Measurements from ENCODE around the gene DLK1.

Gene DLK1

DNA sequence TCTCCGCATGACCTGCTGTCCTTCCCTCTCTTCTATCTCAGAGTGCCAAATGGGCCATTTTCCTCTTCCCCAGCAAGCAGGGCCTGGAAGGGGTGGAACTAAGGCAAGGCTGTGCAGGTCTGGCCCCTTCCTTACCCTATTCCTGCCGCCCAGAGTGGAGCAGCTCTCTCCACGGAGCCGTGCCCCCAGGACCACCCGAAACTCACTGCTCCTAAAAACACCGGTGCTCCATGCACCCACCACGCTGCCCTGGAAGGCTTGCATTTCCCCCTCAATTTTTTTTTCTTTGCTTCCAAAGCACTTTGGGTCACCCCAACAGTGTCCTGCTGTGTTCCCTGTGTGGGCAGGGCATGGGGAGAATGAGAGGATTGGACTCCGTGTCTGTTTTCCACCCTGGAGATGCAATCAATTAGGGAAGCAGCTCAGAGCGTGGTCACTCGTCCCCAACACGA, 50.7 kb downstream of the DLK1 start:
- DNase-seq, result no peak

DNA sequence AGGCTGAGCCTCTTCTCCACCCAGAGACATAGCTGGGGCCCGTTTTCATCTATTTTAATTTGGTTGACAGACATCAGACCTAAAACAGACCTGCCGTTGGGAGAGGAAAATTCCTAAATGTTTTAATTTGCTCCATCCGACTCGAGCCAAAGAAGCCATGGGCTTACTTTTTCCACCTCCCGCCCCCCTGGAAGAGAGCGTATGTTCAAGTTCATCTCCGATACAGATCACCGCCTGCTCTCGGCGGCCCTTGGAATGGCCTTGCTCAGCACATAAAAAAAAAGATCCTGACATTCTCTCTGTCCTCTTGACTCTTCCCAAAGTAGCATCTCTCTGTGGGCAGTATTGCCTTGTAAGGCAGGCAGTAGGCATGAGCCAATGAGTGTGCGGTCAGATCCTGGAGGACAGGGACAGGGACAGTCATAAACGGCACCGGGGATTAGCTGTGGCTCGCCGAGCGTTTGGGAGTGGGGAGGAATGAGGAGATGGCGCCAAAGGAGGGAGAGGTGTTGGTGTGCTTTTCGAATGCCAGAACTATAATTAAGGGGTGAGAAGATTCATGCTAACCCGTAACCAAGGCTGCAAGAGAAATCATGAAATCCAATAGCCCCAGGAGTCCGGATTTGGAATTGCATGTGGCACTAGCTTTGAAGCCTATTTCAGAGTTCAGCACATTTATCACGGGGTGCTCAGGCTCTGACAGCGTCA, 51.3 kb downstream of the DLK1 start:
- DNase-seq, result no peak

DNA sequence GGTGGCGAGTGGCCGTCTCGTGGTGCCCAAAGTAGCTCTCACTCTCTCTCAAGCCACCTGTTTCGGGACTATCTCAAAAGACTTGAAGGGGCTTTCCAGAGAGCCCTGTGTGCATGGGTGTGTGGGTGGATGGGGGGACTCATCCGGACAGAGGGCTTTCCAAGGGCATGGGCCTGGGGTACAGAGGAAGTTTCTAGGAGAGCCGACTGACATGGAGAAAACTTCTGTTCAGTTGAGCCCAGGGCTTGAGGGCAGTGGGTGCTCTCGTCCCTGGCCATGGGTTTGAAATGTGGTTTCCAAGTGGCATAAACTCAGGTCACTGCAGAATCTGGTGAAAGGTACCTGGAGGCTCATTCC, 51.8 kb downstream of the DLK1 start:
- no peak for DNase-seq

DNA sequence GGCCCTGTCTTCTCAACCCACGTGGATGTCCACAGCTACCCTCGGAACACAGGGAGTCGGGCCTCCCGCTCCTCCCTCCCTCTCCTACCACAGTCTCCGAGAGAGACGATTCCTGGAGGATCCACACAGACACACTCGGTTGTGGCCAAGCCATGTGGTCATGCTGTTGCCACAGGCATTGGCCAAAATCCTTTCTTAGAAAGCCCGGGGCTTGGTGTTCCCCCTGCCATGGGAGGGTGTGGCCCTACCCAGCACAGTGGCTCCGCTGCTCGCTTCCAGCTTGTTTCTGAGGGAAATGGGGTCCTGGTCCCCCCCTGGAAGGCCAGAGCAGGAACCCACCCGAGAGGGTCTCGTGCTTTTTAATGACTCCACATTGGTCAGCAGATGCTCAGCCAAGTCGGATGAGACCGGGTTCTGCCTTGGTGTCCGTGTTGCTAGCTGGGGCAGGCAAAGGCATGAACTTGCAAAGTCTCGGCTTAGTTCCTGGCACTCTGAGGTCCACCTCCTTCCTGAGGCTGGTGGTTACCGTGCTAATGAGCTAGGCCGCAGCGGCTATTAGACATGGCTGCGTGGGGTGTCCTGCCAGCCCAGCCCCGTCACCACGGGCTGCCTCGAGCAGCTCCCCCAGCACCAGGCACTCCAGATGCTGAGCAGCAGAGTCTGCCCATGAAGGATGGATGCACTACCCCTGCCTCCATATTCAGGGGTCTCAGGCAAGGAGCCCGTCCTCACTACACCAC, 52.4 kb downstream of the DLK1 start:
- DNase-seq, result no peak

DNA sequence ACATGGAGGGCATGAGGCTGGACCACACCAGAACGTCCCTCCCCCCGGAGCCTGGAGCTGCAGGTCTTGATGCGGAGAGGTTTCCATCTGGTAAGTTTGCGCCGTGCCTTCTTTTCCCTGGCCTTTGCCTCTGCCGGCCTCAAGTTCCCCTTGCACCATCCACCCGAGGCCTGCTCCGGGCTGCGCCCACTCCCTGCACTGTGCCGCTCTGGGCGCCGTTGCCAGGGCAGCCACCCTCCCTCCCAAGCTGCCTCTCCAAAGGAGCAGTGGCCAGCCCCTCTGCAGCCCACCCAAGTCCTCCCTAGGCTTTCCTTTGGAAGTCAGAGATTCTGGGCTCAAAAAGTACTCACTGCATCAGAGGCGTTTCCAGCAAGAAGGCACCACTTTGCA, 53.0 kb downstream of the DLK1 start:
- no peak for DNase-seq

DNA sequence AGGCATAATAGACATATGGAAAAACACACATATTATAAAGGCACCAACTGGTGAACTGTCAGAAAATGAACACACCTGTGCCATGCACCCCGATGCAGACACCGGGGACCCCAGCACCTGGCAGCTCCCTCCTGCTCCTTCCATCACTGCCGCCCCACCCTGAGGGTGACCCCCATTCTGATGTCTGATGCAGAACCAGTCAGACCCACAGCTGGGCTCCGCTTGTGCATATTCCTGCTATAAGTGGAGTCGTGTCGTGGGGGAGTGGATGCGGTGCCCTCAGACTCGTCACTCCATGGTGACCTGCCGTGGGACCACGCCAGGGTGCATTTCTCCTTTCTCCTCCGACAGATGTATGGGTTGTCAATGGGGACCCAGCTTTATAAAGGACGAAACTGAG, 53.6 kb downstream of the DLK1 start:
- no peak for DNase-seq

DNA sequence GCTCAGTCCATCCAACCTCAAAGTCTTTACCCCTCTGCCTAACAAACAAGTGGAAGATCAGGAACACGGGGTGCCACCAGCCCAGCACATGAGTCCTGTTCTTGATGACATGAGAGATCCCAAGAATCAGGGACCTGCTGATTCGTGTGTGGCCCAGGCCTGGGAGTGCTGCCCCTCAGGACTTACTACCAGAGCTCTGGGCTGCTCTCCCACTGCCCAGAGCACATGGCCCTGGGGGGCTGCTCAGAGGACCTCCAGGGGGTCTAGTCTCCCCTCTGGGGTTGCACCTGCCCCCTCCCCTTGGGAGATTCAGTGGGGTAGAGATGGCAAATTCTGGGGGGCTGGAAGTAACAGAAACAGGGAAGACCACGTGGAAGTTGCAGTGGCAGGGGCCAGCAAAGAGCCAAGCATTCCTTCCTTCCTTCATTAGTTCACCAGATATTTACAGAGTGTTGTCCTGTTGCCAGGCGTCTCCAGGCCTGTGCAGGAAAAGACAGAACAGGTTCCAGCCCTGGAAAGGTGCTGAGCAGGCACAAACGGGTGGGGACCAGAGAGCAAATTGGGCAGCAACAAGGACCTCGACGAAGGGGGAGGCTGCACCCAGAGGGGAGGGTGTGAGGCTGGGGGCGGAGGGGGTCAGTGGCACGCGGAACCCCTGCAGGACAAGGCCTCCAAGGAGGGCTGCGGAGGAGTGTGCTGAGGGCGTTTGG, 54.1 kb downstream of the DLK1 start:
- no peak for DNase-seq

DNA sequence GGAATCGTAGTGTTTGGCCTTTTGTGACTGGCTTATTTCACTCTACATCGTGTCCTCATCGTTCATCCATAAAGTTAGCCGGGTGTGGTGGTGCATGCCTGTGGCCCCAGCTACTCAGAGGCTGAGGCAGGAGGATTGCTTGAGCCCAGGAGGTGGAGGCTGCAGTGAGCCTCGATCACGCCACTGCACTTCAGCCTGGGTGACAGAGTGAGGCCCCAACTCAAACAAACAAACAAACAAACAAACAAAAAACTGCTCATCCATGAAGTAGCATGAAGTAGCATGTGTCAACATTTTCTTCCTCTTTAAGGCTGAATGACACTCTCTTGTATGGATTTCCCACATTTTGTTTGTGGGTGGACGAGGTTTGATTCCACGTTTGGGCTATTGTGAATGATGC, 55.3 kb downstream of the DLK1 start:
- DNase-seq, result no peak

DNA sequence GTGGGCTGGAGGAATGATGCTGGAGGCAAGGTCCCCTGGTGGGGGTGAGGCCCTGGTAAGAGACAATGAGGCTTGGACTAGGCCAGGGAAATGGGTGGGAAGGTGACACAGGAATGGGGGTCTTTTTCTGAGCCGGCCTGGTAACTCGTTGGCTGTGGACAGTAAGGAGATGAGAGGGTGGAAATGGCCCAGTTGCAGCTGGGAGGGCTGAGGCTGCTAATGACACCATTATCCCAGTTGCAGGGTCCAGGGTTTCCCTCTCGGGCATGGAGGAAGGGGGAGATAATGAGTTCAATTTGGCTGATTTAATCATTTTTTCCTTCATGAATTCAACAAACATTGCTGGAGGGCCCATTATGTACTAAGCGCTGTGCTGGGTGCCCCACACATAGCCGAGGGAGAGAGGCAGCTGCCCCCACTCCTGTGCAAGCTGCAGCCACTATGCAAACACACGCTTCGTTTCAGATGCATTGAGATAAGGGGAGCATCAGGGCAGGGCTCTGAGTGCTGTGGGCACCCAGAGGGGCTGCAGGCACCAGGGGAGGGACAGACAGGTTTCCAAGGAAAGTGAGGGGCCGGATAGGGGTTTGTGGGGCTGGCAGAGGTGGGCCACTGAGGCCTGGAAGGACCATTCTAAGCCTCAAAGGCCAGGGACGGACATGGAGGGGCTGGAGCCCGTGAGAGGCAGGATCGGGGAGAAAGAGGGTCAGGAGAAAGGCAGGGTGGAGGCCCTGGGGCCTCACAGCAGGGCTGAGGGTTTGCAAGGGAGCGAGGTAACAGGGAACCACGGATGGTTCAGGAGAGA, 56.0 kb downstream of the DLK1 start:
- DNase-seq, result no peak

DNA sequence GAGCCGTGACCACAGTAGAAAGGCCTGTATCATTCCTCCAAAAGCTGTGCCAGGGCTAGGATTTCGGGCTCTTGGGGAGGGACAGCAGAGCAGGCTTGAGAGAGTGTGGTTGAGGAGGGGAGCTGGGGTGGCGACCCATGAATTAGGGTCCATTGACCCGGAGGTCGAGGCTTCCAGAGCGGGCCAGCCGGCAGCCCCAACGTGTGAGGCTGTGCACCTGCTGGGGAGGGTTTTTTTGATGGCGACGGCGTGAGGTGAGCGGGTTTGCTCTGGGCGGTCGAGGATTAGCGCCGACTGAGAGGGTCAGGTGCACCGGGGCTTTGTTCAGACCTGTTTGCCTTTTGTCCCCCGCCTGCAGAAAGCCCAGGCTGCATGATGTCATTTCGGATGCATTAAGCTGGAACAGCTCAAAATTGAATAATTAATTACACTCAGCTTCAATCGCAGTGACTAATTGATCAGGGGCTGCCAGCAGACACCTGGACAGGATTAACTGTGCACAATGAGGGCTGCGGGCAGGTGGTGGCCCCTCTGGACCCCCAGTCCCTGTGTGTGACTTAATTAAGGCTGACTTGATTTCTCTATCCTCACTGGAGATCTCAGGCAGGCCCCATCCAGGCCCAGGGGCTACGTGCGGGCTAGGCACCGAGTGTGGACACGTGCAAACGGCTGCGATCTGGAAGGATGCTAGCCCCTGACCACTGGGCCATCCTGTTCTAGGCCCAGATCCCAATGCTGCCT, 57.1 kb downstream of the DLK1 start:
- DNase-seq, result no peak

DNA sequence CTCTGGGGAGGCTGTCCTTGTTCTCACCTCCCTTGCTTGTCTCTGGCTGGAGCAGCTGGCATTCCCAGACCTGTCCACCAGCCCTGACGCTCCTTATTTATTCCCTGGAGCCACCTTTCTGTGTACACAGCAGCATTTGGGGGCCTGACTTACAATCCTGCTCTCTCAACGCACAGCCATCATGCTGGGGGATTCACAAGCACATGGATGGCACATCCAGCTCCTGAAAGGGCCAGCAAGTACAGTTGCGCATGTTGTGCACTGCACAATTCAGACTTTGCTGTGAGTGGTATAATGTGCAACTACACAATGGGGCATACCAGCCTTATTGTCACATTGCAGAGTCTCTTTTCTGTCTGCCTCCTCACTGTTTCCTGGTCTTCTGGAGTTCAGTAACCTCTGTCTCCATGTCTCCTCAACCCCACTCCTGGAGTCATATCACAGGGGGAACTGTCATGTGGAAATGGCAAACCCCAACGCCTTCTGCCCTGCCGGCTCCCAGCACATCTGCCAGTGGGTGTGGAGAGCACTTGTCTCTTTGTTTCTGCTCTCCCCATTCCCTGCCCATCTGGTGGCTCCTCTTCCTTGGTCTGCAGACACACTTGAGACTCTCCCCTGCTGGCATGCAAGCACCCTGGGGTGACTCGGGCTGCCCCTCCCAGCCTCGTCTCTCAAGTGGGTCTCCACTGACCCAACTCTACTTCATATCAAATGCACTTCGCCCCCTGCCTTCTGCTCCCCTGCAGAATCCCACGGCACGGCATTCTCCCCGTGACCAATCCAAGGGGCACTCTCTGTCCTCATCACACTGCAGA, 58.0 kb downstream of the DLK1 start:
- no peak for DNase-seq

DNA sequence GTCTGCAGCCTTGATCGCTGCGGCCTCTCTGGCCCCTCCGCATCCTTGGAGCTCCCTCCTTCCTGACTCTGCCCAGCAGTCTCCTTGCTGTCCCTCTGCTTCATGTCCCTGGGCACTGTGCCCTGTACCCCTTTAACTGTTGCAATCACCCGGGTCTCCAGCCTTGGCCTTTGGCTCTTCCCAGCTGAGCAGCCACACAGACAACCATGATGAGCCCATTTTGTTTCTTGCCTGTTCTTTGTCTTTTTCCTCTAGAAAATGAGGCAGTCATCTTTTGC, 58.6 kb downstream of the DLK1 start:
- no peak for DNase-seq

DNA sequence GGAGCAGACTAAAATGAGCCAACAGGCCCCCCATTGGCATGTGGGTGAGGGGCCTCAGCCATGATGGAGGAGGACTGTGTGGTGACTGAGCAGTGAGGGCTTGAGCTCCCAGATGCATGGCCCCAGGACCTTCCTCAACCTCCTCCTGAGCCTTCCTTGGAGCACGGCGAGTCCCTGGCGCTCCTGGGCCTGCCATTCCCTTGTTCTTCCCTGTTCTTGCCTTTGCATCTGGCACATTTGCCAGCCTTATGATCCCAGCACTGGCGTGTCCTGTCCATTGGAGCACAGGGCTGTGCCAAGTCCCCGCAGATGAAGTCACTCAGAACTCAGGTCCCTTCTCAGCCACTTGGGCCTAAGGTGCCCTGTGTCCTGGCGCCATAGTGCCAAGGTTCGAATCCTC, 58.9 kb downstream of the DLK1 start:
- DNase-seq, result no peak

DNA sequence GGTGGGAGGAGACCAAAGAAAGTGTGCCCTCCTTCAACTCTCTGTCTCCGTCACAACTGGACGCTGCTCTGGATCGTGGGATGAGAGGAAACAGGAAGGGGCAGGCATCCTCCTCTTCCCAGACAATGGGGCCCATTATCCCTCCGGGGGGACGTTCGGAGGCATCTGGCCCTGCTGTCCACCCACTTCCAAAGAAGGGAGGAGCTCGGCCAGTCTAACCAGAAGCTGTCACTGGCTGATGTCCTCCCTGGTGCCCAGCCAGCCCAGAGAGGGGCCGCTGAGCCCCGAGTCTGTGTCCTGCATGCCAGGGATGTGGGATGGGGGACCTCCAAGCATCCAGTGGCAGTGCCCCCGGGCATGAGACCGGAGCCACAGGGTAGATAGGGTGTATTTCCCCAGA, 59.4 kb downstream of the DLK1 start:
- DNase-seq, result no peak

DNA sequence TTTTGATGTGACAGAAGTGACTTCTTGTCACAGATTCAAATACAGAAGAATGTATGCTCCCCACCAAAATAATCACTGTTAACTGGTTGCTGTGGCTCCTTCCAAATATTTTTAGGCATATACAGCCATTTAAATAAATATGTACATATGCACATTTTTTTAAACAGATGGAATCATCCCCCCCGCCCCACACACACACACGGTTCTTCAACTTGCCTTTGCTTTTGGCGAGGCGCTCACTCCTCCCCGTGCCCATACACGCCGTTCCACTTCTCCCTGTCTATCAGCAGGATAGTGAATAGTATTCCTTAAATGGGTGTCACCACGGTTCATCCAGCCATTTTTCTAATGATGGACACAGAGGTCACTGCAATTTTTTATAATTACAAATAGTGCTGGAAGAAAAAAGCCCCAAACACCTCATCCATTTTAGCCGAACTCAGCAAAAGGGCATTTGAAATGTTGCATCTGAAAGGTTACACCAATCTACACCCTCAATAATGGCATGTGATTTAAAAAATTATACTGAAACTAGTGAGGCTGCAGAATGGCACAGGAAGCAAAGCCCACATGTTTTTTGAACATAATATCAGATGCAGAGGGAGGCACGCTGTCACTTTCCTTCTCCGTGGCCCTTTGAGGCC, 60.0 kb downstream of the DLK1 start:
- no peak for DNase-seq

DNA sequence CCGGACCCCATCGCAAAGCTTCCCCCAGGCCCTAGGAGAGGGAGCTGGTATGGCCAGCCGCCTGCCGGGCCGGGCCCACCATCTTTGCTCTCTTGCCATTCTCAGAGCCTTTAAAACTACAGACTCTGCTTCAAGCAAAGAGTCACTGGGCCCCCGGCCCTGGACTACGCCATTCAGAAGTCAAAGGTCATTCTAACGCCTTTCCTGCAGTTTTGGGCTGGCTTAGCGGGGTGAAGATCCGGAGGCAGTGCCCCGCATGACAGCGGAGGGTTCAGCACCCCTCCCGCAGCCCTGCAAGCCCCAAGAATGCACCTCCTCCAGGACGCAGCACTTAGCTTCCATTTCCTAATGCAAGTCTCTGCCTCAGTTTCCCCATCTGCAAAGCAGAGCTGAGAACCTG, 61.0 kb downstream of the DLK1 start:
- no peak for DNase-seq

Measured in right kidney (tissue), 1 donor.